KMS-11 (cell line): ENCODE data around the gene SLC24A2.

ENCODE experiments used
- H2AFZ ChIP-seq: fragments of 200-600 bp; sonication (generic); 2 replicates; pipeline ENCODE4 v1.6.1; 2016; ENCODE audit warnings: antibody characterized with exemption, mixed run types, low read depth
- H3K27ac ChIP-seq: fragments of 200-600 bp; sonication (generic); 2 replicates; pipeline ENCODE4 v1.6.1; 2016; ENCODE audit warnings: mild to moderate bottlenecking, mixed run types
- H3K27me3 ChIP-seq: fragments of 200-600 bp; sonication (generic); 2 replicates; pipeline ENCODE4 v1.6.1; 2017; ENCODE audit warnings: mild to moderate bottlenecking, low read depth, mixed run types, moderate library complexity; ENCODE audit not compliant: insufficient read depth
- H3K36me3 ChIP-seq: fragments of 200-600 bp; sonication (generic); 2 replicates; pipeline ENCODE4 v1.6.1; 2017; ENCODE audit warnings: mild to moderate bottlenecking, mixed run types; ENCODE audit not compliant: insufficient read depth
- H3K4me1 ChIP-seq: fragments of 200-600 bp; sonication (generic); 2 replicates; pipeline ENCODE4 v1.6.1; 2016; ENCODE audit warnings: mild to moderate bottlenecking, low read depth, mixed run types; ENCODE audit not compliant: poor library complexity, severe bottlenecking
- H3K4me2 ChIP-seq: fragments of 200-600 bp; sonication (generic); 2 replicates; pipeline ENCODE4 v1.7.0; 2016; ENCODE audit warnings: mild to moderate bottlenecking, mixed run types
- H3K4me3 ChIP-seq: fragments of 200-600 bp; sonication (generic); IDR thresholded peaks from 2 replicates; pipeline ENCODE4 v1.6.1; 2017; ENCODE audit warnings: low read depth, low read length, mixed read lengths; ENCODE audit not compliant: insufficient read depth
- H3K79me2 ChIP-seq: fragments of 200-600 bp; sonication (generic); 2 replicates; pipeline ENCODE4 v1.6.1; 2016; ENCODE audit warnings: low read depth, mixed run types; ENCODE audit not compliant: insufficient read depth
- H3K9ac ChIP-seq: fragments of 200-600 bp; sonication (generic); 2 replicates; pipeline ENCODE4 v1.6.1; 2016; ENCODE audit warnings: mild to moderate bottlenecking, mixed run types
- H4K20me1 ChIP-seq: fragments of 200-600 bp; sonication (generic); 2 replicates; pipeline ENCODE4 v1.6.1; 2016; ENCODE audit warnings: mild to moderate bottlenecking, mixed run types; ENCODE audit not compliant: insufficient read depth
- TF ChIP-seq, protein P1 (sequence below): fragments of 200-600 bp; sonication (generic); conservative IDR thresholded peaks from 2 replicates; pipeline ENCODE4 v1.6.1; 2017; ENCODE audit warnings: low read depth, mild to moderate bottlenecking, antibody characterized with exemption, low read length, moderate library complexity, mixed read lengths

Gene SLC24A2

DNA sequence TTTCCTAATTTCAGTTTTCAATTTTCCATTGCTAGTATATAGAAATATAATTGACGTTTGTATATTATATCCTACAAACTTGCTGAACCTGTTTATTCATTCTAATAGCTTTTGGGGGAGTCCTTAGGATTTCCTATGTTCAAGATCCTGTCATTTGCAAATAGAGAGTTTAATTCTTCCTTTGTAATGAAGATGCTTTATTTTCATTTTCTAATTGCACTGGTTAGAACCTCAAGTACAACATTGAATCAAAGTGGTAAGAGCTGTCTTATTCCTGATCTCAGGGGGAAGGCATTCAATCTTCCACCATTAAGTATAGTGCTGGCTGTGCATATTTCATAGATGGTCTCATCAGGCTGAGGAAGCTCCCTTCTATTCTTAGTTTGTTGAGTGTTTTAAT lies 15.6 kb upstream of the SLC24A2 start:
- H3K36me3 ChIP-seq, result no peaks in the 10 kb centered on the region; the same call in 1 of the 2 replicates
- H3K27me3 ChIP-seq, result no peaks in the 10 kb centered on the region
- no peaks in the 10 kb centered on the region for H3K79me2 ChIP-seq
- TF ChIP-seq, protein P1, sequence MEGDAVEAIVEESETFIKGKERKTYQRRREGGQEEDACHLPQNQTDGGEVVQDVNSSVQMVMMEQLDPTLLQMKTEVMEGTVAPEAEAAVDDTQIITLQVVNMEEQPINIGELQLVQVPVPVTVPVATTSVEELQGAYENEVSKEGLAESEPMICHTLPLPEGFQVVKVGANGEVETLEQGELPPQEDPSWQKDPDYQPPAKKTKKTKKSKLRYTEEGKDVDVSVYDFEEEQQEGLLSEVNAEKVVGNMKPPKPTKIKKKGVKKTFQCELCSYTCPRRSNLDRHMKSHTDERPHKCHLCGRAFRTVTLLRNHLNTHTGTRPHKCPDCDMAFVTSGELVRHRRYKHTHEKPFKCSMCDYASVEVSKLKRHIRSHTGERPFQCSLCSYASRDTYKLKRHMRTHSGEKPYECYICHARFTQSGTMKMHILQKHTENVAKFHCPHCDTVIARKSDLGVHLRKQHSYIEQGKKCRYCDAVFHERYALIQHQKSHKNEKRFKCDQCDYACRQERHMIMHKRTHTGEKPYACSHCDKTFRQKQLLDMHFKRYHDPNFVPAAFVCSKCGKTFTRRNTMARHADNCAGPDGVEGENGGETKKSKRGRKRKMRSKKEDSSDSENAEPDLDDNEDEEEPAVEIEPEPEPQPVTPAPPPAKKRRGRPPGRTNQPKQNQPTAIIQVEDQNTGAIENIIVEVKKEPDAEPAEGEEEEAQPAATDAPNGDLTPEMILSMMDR, result no peak
- H3K9ac ChIP-seq, result no peak overlapping the region
- no peak overlapping the region for H3K4me2 ChIP-seq
- no peak overlapping the region for H3K4me3 ChIP-seq
- no peak overlapping the region for H2AFZ ChIP-seq
- no peaks in the 10 kb centered on the region for H3K4me1 ChIP-seq
- no peaks in the 10 kb centered on the region for H4K20me1 ChIP-seq
- no peak overlapping the region for H3K27ac ChIP-seq

DNA sequence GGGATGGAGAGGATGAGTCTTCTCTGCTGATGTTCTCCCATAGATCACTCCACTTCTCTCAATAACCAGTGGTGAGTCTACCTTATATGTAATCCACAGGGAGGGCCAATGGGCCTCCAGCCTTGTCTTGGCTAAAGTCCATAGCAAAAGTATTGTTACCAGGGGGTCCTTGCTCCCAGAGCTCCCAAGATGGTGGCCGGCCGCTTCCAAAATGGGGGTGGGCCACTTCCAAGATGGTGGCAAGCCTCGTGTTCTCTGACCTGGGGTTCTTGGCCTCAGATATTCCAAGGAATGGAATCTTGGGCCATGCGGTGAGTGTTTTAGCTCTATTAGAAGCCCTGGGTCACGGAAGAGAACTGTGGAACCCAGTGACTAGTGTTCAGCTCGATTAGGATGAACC lies 12.0 kb upstream of the SLC24A2 start:
- Histone ChIP-seq H3K4me1 (no peaks in the 10 kb centered on the region), H3K4me2 (no peak overlapping the region), H3K4me3 (no peak overlapping the region), H3K27ac (no peak overlapping the region), H3K36me3 (no peaks in the 10 kb centered on the region; the same call in 1 of the 2 replicates), H3K9ac (no peak overlapping the region), H4K20me1 (no peaks in the 10 kb centered on the region), H2AFZ (no peak overlapping the region), H3K27me3 (no peaks in the 10 kb centered on the region), H3K79me2 (no peaks in the 10 kb centered on the region)
- TF ChIP-seq, protein P1, result no peak

DNA sequence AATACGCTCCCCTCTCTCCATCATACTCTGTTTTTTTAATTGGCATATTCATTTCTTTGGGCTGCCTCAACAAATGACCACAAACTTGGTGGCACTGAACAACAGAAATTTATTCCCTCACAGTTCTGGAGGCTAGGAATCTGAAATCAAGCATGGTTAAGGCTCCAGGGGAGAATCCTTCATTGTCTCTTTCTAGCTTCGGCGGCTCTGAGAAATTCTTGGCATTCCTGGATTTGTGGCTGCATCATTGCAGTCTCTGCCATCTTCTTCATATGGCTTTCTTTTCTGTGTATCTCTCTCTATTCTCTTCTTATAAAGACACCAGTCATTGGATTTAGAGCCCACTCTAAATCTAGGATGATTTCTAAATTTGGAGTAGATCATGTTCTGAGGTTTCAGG lies 10.9 kb upstream of the SLC24A2 start:
- TF ChIP-seq, protein P1, result no peak
- no peak overlapping the region for H3K4me2 ChIP-seq

DNA sequence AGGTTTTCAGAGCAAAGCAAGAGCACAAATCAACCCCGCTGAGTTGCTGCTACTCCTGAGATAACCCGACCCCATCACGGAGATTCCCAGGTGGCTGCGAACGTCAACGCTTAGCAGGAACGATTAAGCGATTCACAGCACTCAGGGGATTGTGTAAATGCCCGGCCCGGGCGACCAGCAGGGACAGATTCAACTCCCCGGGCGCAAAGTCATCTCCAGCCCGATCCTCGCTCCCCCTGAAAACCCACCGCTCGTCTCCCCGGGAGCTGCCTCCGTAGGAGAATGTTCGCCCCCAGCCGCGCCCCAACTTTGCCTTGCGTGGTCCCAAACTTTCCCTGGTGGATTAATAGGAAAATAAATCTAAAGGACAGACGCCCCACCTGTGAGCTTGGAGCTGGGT lies 685 bp downstream of the SLC24A2 start:
- Histone ChIP-seq H3K4me2 (no peak overlapping the region), H3K27me3 (no peaks in the 10 kb centered on the region), H3K4me1 (no peaks in the 10 kb centered on the region), H3K36me3 (no peaks in the 10 kb centered on the region), H3K27ac (no peak overlapping the region), H3K79me2 (no peaks in the 10 kb centered on the region), H3K9ac (no peak overlapping the region), H3K4me3 (no peak overlapping the region), H4K20me1 (no peaks in the 10 kb centered on the region), H2AFZ (no peak overlapping the region)
- TF ChIP-seq, protein P1, result no peak

More for the DNA sequence above, 10.9 kb upstream of the SLC24A2 start:
- no peak overlapping the region for H3K4me3 ChIP-seq
- H4K20me1 ChIP-seq, result no peaks in the 10 kb centered on the region
- no peak overlapping the region for H3K9ac ChIP-seq
- no peaks in the 10 kb centered on the region for H3K4me1 ChIP-seq
- H2AFZ ChIP-seq, result no peak overlapping the region
- no peaks in the 10 kb centered on the region; the same call in 1 of the 2 replicates for H3K36me3 ChIP-seq
- H3K79me2 ChIP-seq, result no peaks in the 10 kb centered on the region
- H3K27ac ChIP-seq, result no peak overlapping the region
- no peaks in the 10 kb centered on the region for H3K27me3 ChIP-seq
